CD4-positive, alpha-beta T cell treated with Interleukin-21 for 1 hour (primary cell): Measurements from ENCODE around the gene LRTM1.

ENCODE experiments used
- DNase-seq: peaks from one replicate; pipeline ENCODE4 v3.0.0-alpha.2; 2020

The LRTM1 gene

GRCh38 chr3:54939557-54940300, 11.9 kb upstream of the LRTM1 start:
- no peak for DNase-seq

- DNase-seq, result no peak
Observed at GRCh38 chr3:54936561-54936960, 8.7 kb upstream of the LRTM1 start.

- no peak for DNase-seq
Observed at GRCh38 chr3:54935869-54936268, 8.0 kb upstream of the LRTM1 start.

- DNase-seq, result no peak
Observed at GRCh38 chr3:54932606-54933005, 4.7 kb upstream of the LRTM1 start.

GRCh38 chr3:54931182-54931581, 3.3 kb upstream of the LRTM1 start:
- no peak for DNase-seq

- no peak for DNase-seq
Observed at GRCh38 chr3:54918516-54918915, 9.3 kb downstream of the LRTM1 start.

GRCh38 chr3:54917862-54918261, 10.0 kb downstream of the LRTM1 start:
- no peak for DNase-seq

GRCh38 chr3:54917174-54917573, 10.7 kb downstream of the LRTM1 start:
- no peak for DNase-seq

- DNase-seq, result no peak
Observed at GRCh38 chr3:54916732-54917131, 11.1 kb downstream of the LRTM1 start.

GRCh38 chr3:54915976-54916375, 11.9 kb downstream of the LRTM1 start:
- no peak for DNase-seq

- DNase-seq, result no peak
Observed at GRCh38 chr3:54915181-54915580, 12.7 kb downstream of the LRTM1 start.

- no peak for DNase-seq
Observed at GRCh38 chr3:54914180-54914579, 13.7 kb downstream of the LRTM1 start.

- no peak for DNase-seq
Observed at GRCh38 chr3:54909191-54909590, 18.7 kb downstream of the LRTM1 start.

- DNase-seq, result no peak
Observed at GRCh38 chr3:54906763-54907162, 21.1 kb downstream of the LRTM1 start.

- DNase-seq, result no peak
Observed at GRCh38 chr3:54905920-54906319, 21.9 kb downstream of the LRTM1 start.

- DNase-seq, result no peak
Observed at GRCh38 chr3:54905261-54905888, 22.5 kb downstream of the LRTM1 start.

GRCh38 chr3:54901906-54902685, 25.8 kb downstream of the LRTM1 start:
- DNase-seq, result no peak

- DNase-seq, result no peak
Observed at GRCh38 chr3:54900838-54901591, 26.8 kb downstream of the LRTM1 start.

- no peak for DNase-seq
Observed at GRCh38 chr3:54899273-54899672, 28.6 kb downstream of the LRTM1 start.

- no peak for DNase-seq
Observed at GRCh38 chr3:54897028-54897711, 30.7 kb downstream of the LRTM1 start.

- no peak for DNase-seq
Observed at GRCh38 chr3:54895613-54896012, 32.2 kb downstream of the LRTM1 start.

- DNase-seq, result no peak
Observed at GRCh38 chr3:54892168-54892567, 35.7 kb downstream of the LRTM1 start.

GRCh38 chr3:54891540-54891897, 36.3 kb downstream of the LRTM1 start:
- no peak for DNase-seq
